Stomach (tissue), 4 donors: ENCODE measurements around the gene SERPINB2.

Source experiments
- CTCF ChIP-seq, 7 experiments: fragments of 450-650 bp in 4 of 7; fragments of 200-600 bp in 3 of 7; sonication (generic) in 3 of 7; IDR thresholded peaks; one replicate each; pipeline ENCODE4 v1.5.1; 2016 to 2019; ENCODE audit warnings: antibody characterized with exemption in 7 of 7, control low read depth in 2 of 7, mild to moderate bottlenecking in 1 of 7
- EP300 ChIP-seq: sonication (generic); formaldehyde crosslinking; IDR thresholded peaks from one replicate; pipeline ENCODE4 v1.6.1; 2017; ENCODE audit warnings: antibody characterized with exemption
- POLR2A ChIP-seq, 4 donors: fragments of 450-650 bp; IDR thresholded peaks; one replicate each; pipeline ENCODE4 v1.6.1; 2016; ENCODE audit warnings: antibody characterized with exemption in 4 of 4, control low read depth in 2 of 4, mild to moderate bottlenecking in 1 of 4, moderate library complexity in 1 of 4
- POLR2AphosphoS5 ChIP-seq, 3 donors: sonication (generic); formaldehyde crosslinking; IDR thresholded peaks; one replicate each; pipeline ENCODE4 v1.6.1; 2016; ENCODE audit warnings: antibody characterized with exemption in 3 of 3

GRCh38 chr18:63883617-63884016 is 3.9 kb upstream of the SERPINB2 start:
- TF ChIP-seq CTCF (IDR thresholded peaks at IDR 0.05): no peak
- TF ChIP-seq POLR2A (IDR thresholded peaks at IDR 0.05): no peak
- no peak for TF ChIP-seq POLR2AphosphoS5 (IDR thresholded peaks at IDR 0.05)
- TF ChIP-seq EP300: no peak
